Measurements from ENCODE around the gene COG5.

The COG5 gene

GRCh38 chr7:107201795-107202450 is 361.8 kb downstream of the COG5 start:
- peak; percentile 94 for ATAC-seq (ENCODE audit: low read depth)
- no peak for DNase-seq (ENCODE audit: low spot score)
- H3K9me3 ChIP-seq (ENCODE audit: severe bottlenecking) = no peaks in the 10 kb centered on the region
- no peaks in the 10 kb centered on the region for H3K4me1 ChIP-seq (ENCODE audit: insufficient read depth, poor library complexity, severe bottlenecking)
- H3K27ac ChIP-seq (ENCODE audit: poor library complexity, severe bottlenecking) = no peak overlapping the region
- H3K27me3 ChIP-seq (ENCODE audit: insufficient read depth, poor library complexity, severe bottlenecking) = no peaks in the 10 kb centered on the region
- TF ChIP-seq CTCF (IDR thresholded peaks at IDR 0.05; ENCODE audit: poor library complexity, severe bottlenecking) = peak; percentile 77
- H3K36me3 ChIP-seq (ENCODE audit: low read depth) = peaks cover 63% of the 10 kb centered on the region
- H3K4me3 ChIP-seq (ENCODE audit: severe bottlenecking) = no peak overlapping the region

GRCh38 chr7:107196834-107197610 is 366.7 kb downstream of the COG5 start:
- H3K27me3 ChIP-seq (ENCODE audit: insufficient read depth, poor library complexity, severe bottlenecking) = no peaks in the 10 kb centered on the region
- no peaks in the 10 kb centered on the region for H3K9me3 ChIP-seq (ENCODE audit: severe bottlenecking)
- H3K36me3 ChIP-seq (ENCODE audit: low read depth) = peaks cover 58% of the 10 kb centered on the region
- no peaks in the 10 kb centered on the region for H3K4me1 ChIP-seq (ENCODE audit: insufficient read depth, poor library complexity, severe bottlenecking)
- no peak overlapping the region for H3K4me3 ChIP-seq (ENCODE audit: severe bottlenecking)
- DNase-seq (ENCODE audit: low spot score) = no peak
- H3K27ac ChIP-seq (ENCODE audit: poor library complexity, severe bottlenecking) = no peak overlapping the region
- ATAC-seq (ENCODE audit: low read depth) = no peak
- no peak for TF ChIP-seq CTCF (IDR thresholded peaks at IDR 0.05; ENCODE audit: poor library complexity, severe bottlenecking)

GRCh38 chr7:107194052-107194451 is 369.7 kb downstream of the COG5 start:
- Histone ChIP-seq H3K4me3 (ENCODE audit: severe bottlenecking) (no peak overlapping the region), H3K27ac (ENCODE audit: poor library complexity, severe bottlenecking) (no peak overlapping the region), H3K4me1 (ENCODE audit: insufficient read depth, poor library complexity, severe bottlenecking) (no peaks in the 10 kb centered on the region), H3K9me3 (ENCODE audit: severe bottlenecking) (no peaks in the 10 kb centered on the region), H3K27me3 (ENCODE audit: insufficient read depth, poor library complexity, severe bottlenecking) (no peaks in the 10 kb centered on the region), H3K36me3 (ENCODE audit: low read depth) (peaks cover 61% of the 10 kb centered on the region)
- peak; percentile 21 for TF ChIP-seq CTCF (IDR thresholded peaks at IDR 0.05; ENCODE audit: poor library complexity, severe bottlenecking)
- ATAC-seq (ENCODE audit: low read depth) = no peak; the same call in 2 of the 3 replicates
- no peak for DNase-seq (ENCODE audit: low spot score)

GRCh38 chr7:107190090-107190489 is 373.6 kb downstream of the COG5 start:
- Histone ChIP-seq H3K27me3 (ENCODE audit: insufficient read depth, poor library complexity, severe bottlenecking) (no peaks in the 10 kb centered on the region), H3K4me1 (ENCODE audit: insufficient read depth, poor library complexity, severe bottlenecking) (no peaks in the 10 kb centered on the region), H3K4me3 (ENCODE audit: severe bottlenecking) (no peak overlapping the region), H3K27ac (ENCODE audit: poor library complexity, severe bottlenecking) (no peak overlapping the region), H3K9me3 (ENCODE audit: severe bottlenecking) (no peaks in the 10 kb centered on the region), H3K36me3 (ENCODE audit: low read depth) (peaks cover 71% of the 10 kb centered on the region)
- ATAC-seq (ENCODE audit: low read depth) (no peak), DNase-seq (ENCODE audit: low spot score) (no peak)
- no peak for TF ChIP-seq CTCF (IDR thresholded peaks at IDR 0.05; ENCODE audit: poor library complexity, severe bottlenecking)

GRCh38 chr7:107187774-107188173 is 375.9 kb downstream of the COG5 start:
- no peaks in the 10 kb centered on the region for H3K9me3 ChIP-seq (ENCODE audit: severe bottlenecking)
- no peaks in the 10 kb centered on the region for H3K4me1 ChIP-seq (ENCODE audit: insufficient read depth, poor library complexity, severe bottlenecking)
- no peaks in the 10 kb centered on the region for H3K27me3 ChIP-seq (ENCODE audit: insufficient read depth, poor library complexity, severe bottlenecking)
- ATAC-seq (ENCODE audit: low read depth) (no peak), DNase-seq (ENCODE audit: low spot score) (no peak)
- H3K27ac ChIP-seq (ENCODE audit: poor library complexity, severe bottlenecking) = no peak overlapping the region
- peaks cover 85% of the 10 kb centered on the region for H3K36me3 ChIP-seq (ENCODE audit: low read depth)
- H3K4me3 ChIP-seq (ENCODE audit: severe bottlenecking) = no peak overlapping the region
- TF ChIP-seq CTCF (IDR thresholded peaks at IDR 0.05; ENCODE audit: poor library complexity, severe bottlenecking) = no peak
